Kidney (tissue), 14 donors: ENCODE results near the gene NCBP1. TPM values are rescaled to one million over a fixed set of nuclear protein-coding genes. Genes with fewer than 3 reads are reported as not detected.

ENCODE experiments used
- DNase-seq, 5 donors: peaks; one replicate each; pipeline ENCODE4 v3.0.0-alpha.2; 2013 to 2020
- FAIRE-seq: peaks from 2 replicates; lab custom pipeline; 2012; peaks lifted over from hg19 to GRCh38; lab: Jason Lieb, UNC
- H3K27ac ChIP-seq, 2 donors: one replicate each; pipeline ENCODE4 v1.7.0; 2013; ENCODE audit warnings: low read depth in 2 of 2, low read length in 2 of 2, inconsistent platforms in 1 of 2
- H3K27me3 ChIP-seq: one replicate; pipeline ENCODE4 v1.7.1; 2013; ENCODE audit warnings: low read length, inconsistent platforms; ENCODE audit not compliant: control insufficient read depth, insufficient read depth
- H3K36me3 ChIP-seq, 3 donors: one replicate each; pipeline versions ENCODE4 v1.7.0 to v1.7.1; 2013; ENCODE audit warnings: low read length in 3 of 3, control low read depth in 1 of 3, inconsistent platforms in 1 of 3; ENCODE audit not compliant: insufficient read depth in 3 of 3, control insufficient read depth in 2 of 3
- H3K4me1 ChIP-seq, 3 donors: one replicate each; pipeline versions ENCODE4 v1.7.0 to v1.7.1; 2013; ENCODE audit warnings: low read length in 3 of 3, inconsistent platforms in 1 of 3, low read depth in 1 of 3; ENCODE audit not compliant: control insufficient read depth in 2 of 3, insufficient read depth in 2 of 3
- H3K4me3 ChIP-seq, 3 donors: one replicate each; pipeline versions ENCODE4 v1.7.0 to v1.8.1; 2013; ENCODE audit warnings: low read length in 3 of 3, control low read depth in 1 of 3, inconsistent platforms in 1 of 3
- H3K9ac ChIP-seq, 3 donors: one replicate each; pipeline versions ENCODE4 v1.7.0 to v1.7.1; 2013; ENCODE audit warnings: low read length in 3 of 3, control low read depth in 1 of 3, inconsistent platforms in 1 of 3
- H3K9me3 ChIP-seq, 3 donors: one replicate each; pipeline versions ENCODE4 v1.7.0 to v1.7.1; 2013; ENCODE audit warnings: low read length in 3 of 3, control low read depth in 1 of 3, inconsistent platforms in 1 of 3; ENCODE audit not compliant: control insufficient read depth in 2 of 3, insufficient read depth in 1 of 3
- intact Hi-C: fragments of 100-400 bp; cut with DNase I; formaldehyde crosslinking; loops from one replicate; pipeline ENCODE4 v1.11.1; 2022
- polyA plus RNA-seq: library from polyadenylated mRNA; stranded (reverse); fragments of 350-450 nt; fragmentation: Illumina TruSeq; extraction: RNeasy Lipid Tissue Mini Kit (QIAGEN cat#74804); gene quantifications from one replicate; pipeline ENCODE4 v1.2.3, GENCODE V29; 2014; ENCODE audit warnings: low read depth, low replicate concordance; ENCODE audit not compliant: insufficient read depth
- total RNA-seq: library from RNA; stranded (reverse); fragmentation: NEBNext Ultra II Directional; extraction: Animal tissue kit (Norgen Biotek cat#: 25700); gene quantifications from one replicate; pipeline ENCODE4 v1.2.1, GENCODE V29; 2021
- TF ChIP-seq, protein P1 (sequence below): IDR thresholded peaks from 3 replicates; pipeline ENCODE4 v1.5.1; 2012; ENCODE audit warnings: mild to moderate bottlenecking, moderate library complexity, borderline replicate concordance; ENCODE audit not compliant: insufficient read depth; ENCODE audit errors: extremely low read depth
- donor health status: control.
- donor health status: control.
- donor health status: control.
- donor health status: control.
- donor health status: control.
- donor health status: DM: yes; HTN: yes; CAD: no.
- donor health status: Normal renal cell carcinoma (clear cell type).

NCBP1 gene
- total and polyA plus RNA-seq, 2 donors from 2014 or later: 15.1 to 28.5 TPM

GRCh38 chr9:97651646-97652045 is 18.0 kb downstream of the NCBP1 start:
- Histone ChIP-seq H3K9me3 (no peaks in the 10 kb centered on the region), H3K36me3 (peaks cover 4 to 44% (median 25%) of the 10 kb centered on the region in 3 donors), H3K4me1 (no peaks in the 10 kb centered on the region), H3K27ac (no peak overlapping the region), H3K9ac (no peak overlapping the region), H3K4me3 (no peak overlapping the region), H3K27me3 (no peaks in the 10 kb centered on the region)
- FAIRE-seq (no peak), DNase-seq (no peak)
- intact Hi-C loops: no loop called here
- TF ChIP-seq, protein P1, sequence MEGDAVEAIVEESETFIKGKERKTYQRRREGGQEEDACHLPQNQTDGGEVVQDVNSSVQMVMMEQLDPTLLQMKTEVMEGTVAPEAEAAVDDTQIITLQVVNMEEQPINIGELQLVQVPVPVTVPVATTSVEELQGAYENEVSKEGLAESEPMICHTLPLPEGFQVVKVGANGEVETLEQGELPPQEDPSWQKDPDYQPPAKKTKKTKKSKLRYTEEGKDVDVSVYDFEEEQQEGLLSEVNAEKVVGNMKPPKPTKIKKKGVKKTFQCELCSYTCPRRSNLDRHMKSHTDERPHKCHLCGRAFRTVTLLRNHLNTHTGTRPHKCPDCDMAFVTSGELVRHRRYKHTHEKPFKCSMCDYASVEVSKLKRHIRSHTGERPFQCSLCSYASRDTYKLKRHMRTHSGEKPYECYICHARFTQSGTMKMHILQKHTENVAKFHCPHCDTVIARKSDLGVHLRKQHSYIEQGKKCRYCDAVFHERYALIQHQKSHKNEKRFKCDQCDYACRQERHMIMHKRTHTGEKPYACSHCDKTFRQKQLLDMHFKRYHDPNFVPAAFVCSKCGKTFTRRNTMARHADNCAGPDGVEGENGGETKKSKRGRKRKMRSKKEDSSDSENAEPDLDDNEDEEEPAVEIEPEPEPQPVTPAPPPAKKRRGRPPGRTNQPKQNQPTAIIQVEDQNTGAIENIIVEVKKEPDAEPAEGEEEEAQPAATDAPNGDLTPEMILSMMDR: no peak

- intact Hi-C loops: no loop called here
- no peak for FAIRE-seq
These were observed 25.1 kb downstream of the NCBP1 start for GRCh38 chr9:97658707-97659106.

GRCh38 chr9:97659771-97660170 is 26.1 kb downstream of the NCBP1 start:
- DNase-seq (no peak), FAIRE-seq (no peak)
- intact Hi-C loops: no loop called here
- no peak overlapping the region for H3K4me3 ChIP-seq
- peaks cover 25 to 63% (median 47%) of the 10 kb centered on the region in 3 donors for H3K36me3 ChIP-seq
- H3K9ac ChIP-seq: no peak overlapping the region
- no peaks in the 10 kb centered on the region for H3K27me3 ChIP-seq
- H3K9me3 ChIP-seq: no peaks in the 10 kb centered on the region
- H3K27ac ChIP-seq: no peak overlapping the region
- TF ChIP-seq, protein P1: no peak
- H3K4me1 ChIP-seq: no peaks in the 10 kb centered on the region

More at GRCh38 chr9:97658707-97659106, 25.1 kb downstream of the NCBP1 start:
- H3K4me3 ChIP-seq: no peak overlapping the region
- H3K36me3 ChIP-seq: peaks cover 18 to 63% (median 38%) of the 10 kb centered on the region in 3 donors
- DNase-seq: no peak
- H3K4me1 ChIP-seq: no peaks in the 10 kb centered on the region
- H3K9me3 ChIP-seq: no peaks in the 10 kb centered on the region
- TF ChIP-seq, protein P1: no peak
- H3K9ac ChIP-seq: no peak overlapping the region
- no peak overlapping the region for H3K27ac ChIP-seq
- no peaks in the 10 kb centered on the region for H3K27me3 ChIP-seq

GRCh38 chr9:97660340-97660739 is 26.7 kb downstream of the NCBP1 start:
- no peak overlapping the region for H3K9ac ChIP-seq
- no peak overlapping the region for H3K4me3 ChIP-seq
- TF ChIP-seq, protein P1: no peak
- no peaks in the 10 kb centered on the region for H3K27me3 ChIP-seq
- no peak for DNase-seq
- no peak for FAIRE-seq
- H3K9me3 ChIP-seq: no peaks in the 10 kb centered on the region
- H3K4me1 ChIP-seq: no peaks in the 10 kb centered on the region
- peaks cover 28 to 67% (median 52%) of the 10 kb centered on the region in 3 donors for H3K36me3 ChIP-seq
- no peak overlapping the region for H3K27ac ChIP-seq
- intact Hi-C loops: no loop called here
